PFSK-1 (cell line): ENCODE measurements around the gene APP.

Experiments used
- FOXP2 ChIP-seq: optimal IDR thresholded peaks from 2 replicates; pipeline ENCODE3; 2011; ENCODE audit warnings: borderline replicate concordance, control low read depth, inconsistent platforms; ENCODE audit not compliant: insufficient read depth; ENCODE audit errors: extremely low read length, extremely low read depth
- POLR2AphosphoS5 ChIP-seq: IDR thresholded peaks from 2 replicates; pipeline ENCODE4 v1.6.1; 2012; ENCODE audit warnings: low read depth, mild to moderate bottlenecking, control low read depth, low read length, moderate library complexity
- SIN3A ChIP-seq: IDR thresholded peaks from 2 replicates; pipeline ENCODE4 v1.6.1; 2012; ENCODE audit warnings: mild to moderate bottlenecking, low read length, moderate library complexity, borderline replicate concordance; ENCODE audit not compliant: insufficient read depth
- TAF1 ChIP-seq: IDR thresholded peaks from 2 replicates; pipeline ENCODE4 v1.6.1; 2012; ENCODE audit warnings: low read length, control low read depth, borderline replicate concordance; ENCODE audit not compliant: insufficient read depth
- TF ChIP-seq, protein P1 (sequence below), 2 experiments: IDR thresholded peaks; 2 replicates each; pipeline versions ENCODE4 v1.6.1 to v1.8.0; 2011 to 2012; ENCODE audit warnings: low read depth in 2 of 2, low read length in 2 of 2, control low read depth in 1 of 2, inconsistent platforms in 1 of 2, mild to moderate bottlenecking in 1 of 2, moderate library complexity in 1 of 2; ENCODE audit not compliant: insufficient read depth in 1 of 2

Gene APP

DNA sequence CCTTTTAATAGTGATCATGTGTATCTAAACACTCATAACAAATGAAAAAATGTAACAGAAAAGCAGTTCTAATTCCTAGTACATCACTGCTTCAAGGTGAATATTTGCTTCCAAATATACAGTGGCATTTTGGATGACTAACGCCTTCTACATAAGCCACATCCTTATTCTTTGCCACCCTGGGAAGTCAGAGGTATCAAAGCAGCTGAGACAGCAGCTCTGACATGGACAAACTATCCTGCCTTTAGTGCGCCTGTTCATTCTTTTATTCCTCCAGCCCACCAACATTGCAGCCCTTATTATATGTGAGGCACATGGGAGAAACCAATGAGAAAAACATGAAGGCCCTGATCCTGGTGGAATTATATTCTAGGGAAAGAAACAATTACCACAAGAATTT lies 183.0 kb downstream of the APP start:
- no peak for TF ChIP-seq TAF1
- TF ChIP-seq POLR2AphosphoS5: no peak
- TF ChIP-seq, protein P1, sequence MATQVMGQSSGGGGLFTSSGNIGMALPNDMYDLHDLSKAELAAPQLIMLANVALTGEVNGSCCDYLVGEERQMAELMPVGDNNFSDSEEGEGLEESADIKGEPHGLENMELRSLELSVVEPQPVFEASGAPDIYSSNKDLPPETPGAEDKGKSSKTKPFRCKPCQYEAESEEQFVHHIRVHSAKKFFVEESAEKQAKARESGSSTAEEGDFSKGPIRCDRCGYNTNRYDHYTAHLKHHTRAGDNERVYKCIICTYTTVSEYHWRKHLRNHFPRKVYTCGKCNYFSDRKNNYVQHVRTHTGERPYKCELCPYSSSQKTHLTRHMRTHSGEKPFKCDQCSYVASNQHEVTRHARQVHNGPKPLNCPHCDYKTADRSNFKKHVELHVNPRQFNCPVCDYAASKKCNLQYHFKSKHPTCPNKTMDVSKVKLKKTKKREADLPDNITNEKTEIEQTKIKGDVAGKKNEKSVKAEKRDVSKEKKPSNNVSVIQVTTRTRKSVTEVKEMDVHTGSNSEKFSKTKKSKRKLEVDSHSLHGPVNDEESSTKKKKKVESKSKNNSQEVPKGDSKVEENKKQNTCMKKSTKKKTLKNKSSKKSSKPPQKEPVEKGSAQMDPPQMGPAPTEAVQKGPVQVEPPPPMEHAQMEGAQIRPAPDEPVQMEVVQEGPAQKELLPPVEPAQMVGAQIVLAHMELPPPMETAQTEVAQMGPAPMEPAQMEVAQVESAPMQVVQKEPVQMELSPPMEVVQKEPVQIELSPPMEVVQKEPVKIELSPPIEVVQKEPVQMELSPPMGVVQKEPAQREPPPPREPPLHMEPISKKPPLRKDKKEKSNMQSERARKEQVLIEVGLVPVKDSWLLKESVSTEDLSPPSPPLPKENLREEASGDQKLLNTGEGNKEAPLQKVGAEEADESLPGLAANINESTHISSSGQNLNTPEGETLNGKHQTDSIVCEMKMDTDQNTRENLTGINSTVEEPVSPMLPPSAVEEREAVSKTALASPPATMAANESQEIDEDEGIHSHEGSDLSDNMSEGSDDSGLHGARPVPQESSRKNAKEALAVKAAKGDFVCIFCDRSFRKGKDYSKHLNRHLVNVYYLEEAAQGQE (IDR thresholded peaks at IDR 0.05; ENCODE audit: insufficient read depth in 1 of 2, low read depth in 2 of 2, low read length in 2 of 2): no peak
- TF ChIP-seq SIN3A: no peak
- TF ChIP-seq FOXP2: no peak

- TF ChIP-seq FOXP2 (no peak), SIN3A (no peak), TAF1 (no peak), POLR2AphosphoS5 (no peak)
- TF ChIP-seq, protein P1 (IDR thresholded peaks at IDR 0.05; ENCODE audit: insufficient read depth in 1 of 2, low read depth in 2 of 2, low read length in 2 of 2): no peak
Measured at GRCh38 chr21:25986928-25987327, 183.6 kb downstream of the APP start.

- TF ChIP-seq FOXP2 (no peak), TAF1 (no peak), SIN3A (no peak), POLR2AphosphoS5 (no peak)
- TF ChIP-seq, protein P1 (IDR thresholded peaks at IDR 0.05; ENCODE audit: insufficient read depth in 1 of 2, low read depth in 2 of 2, low read length in 2 of 2): no peak
Measured at GRCh38 chr21:25985990-25986389, 184.6 kb downstream of the APP start.

DNA sequence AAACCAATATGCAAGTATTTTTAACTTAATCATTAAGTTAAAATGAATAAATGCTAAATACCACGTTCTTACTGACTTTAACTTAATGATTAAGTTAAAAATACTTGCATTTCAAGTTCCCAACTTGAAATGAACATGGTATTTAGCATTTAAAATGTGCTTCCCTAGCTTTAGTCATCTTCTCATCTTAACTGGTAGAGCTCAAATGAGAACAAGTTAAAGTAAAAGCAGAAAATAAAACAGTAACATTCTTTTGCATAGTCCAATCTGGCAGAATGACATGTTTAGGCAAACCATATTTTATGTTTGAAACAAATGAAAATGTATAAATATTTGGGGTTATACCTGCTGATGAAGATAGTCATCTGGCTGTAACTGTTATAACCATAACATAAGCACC lies 186.0 kb downstream of the APP start:
- TF ChIP-seq POLR2AphosphoS5 (no peak), FOXP2 (no peak), TAF1 (no peak), SIN3A (no peak)
- TF ChIP-seq, protein P1 (IDR thresholded peaks at IDR 0.05; ENCODE audit: insufficient read depth in 1 of 2, low read depth in 2 of 2, low read length in 2 of 2): no peak

- TF ChIP-seq SIN3A: no peak
- TF ChIP-seq, protein P1 (IDR thresholded peaks at IDR 0.05; ENCODE audit: insufficient read depth in 1 of 2, low read depth in 2 of 2, low read length in 2 of 2): no peak
- TF ChIP-seq FOXP2: no peak
- no peak for TF ChIP-seq TAF1
- no peak for TF ChIP-seq POLR2AphosphoS5
Measured at GRCh38 chr21:25983745-25984144, 186.8 kb downstream of the APP start.
